K562 (cell line): Measurements from ENCODE around the gene R3HDM2. TPM values are rescaled to one million over a fixed set of nuclear protein-coding genes. Genes with fewer than 3 reads are reported as not detected.

Experiments used
- AFF4 ChIP-seq: sonication (generic); formaldehyde crosslinking; IDR thresholded peaks from 2 replicates; pipeline ENCODE4 v1.8.0; 2023; ENCODE audit warnings: mild to moderate bottlenecking, missing genetic modification reagents
- BHLHE40 ChIP-seq: IDR thresholded peaks from 2 replicates; pipeline ENCODE4 v1.6.1; 2011; ENCODE audit warnings: low read length, improper control_type of control experiment
- CBX8 ChIP-seq: fragments of 200-600 bp; sonication (generic); IDR thresholded peaks from 2 replicates; pipeline ENCODE4 v1.6.1; 2012; ENCODE audit warnings: borderline replicate concordance, mixed run types, low read depth, mild to moderate bottlenecking, moderate library complexity, mixed read lengths, low read length, control low read depth, inconsistent platforms; ENCODE audit not compliant: poor library complexity, severe bottlenecking; ENCODE audit errors: extremely low read depth
- GMEB1 ChIP-seq: fragments of 250-450 bp; sonication (Bioruptor Pico); IDR thresholded peaks from 2 replicates; pipeline ENCODE4 v1.4.0; 2020; ENCODE audit warnings: mild to moderate bottlenecking
- KLF1 ChIP-seq: fragments of 450-650 bp; IDR thresholded peaks from 2 replicates; pipeline ENCODE4 v1.6.1; 2016; ENCODE audit warnings: missing genetic modification characterization, missing compliant biosample characterization
- KLF13 ChIP-seq: fragments of 450-650 bp; IDR thresholded peaks from 2 replicates; pipeline ENCODE4 v1.6.1; 2016; ENCODE audit warnings: missing genetic modification characterization, low read depth, mild to moderate bottlenecking, missing compliant biosample characterization, moderate library complexity, borderline replicate concordance
- POLR2A ChIP-seq: fragments of 450-650 bp; conservative IDR thresholded peaks from 2 replicates; pipeline ENCODE4 v1.6.1; 2016
- PRMT5 ChIP-seq: sonication (generic); formaldehyde crosslinking; IDR thresholded peaks from 2 replicates; pipeline ENCODE4 v1.5.0; 2020; ENCODE audit warnings: missing genetic modification reagents
- TCF15 ChIP-seq: fragments of 250-450 bp; sonication (Bioruptor Pico); IDR thresholded peaks from 2 replicates; pipeline ENCODE4 v1.8.0; 2022; ENCODE audit warnings: moderate library complexity, mild to moderate bottlenecking, inconsistent platforms
- TCF3 ChIP-seq: sonication (generic); formaldehyde crosslinking; IDR thresholded peaks from 2 replicates; pipeline ENCODE4 v1.4.0; 2020; ENCODE audit warnings: mild to moderate bottlenecking, missing genetic modification reagents
- ZBTB7A ChIP-seq: IDR thresholded peaks from 2 replicates; pipeline ENCODE4 v1.6.1; 2011; ENCODE audit warnings: low read depth, mild to moderate bottlenecking, low read length, moderate library complexity, borderline replicate concordance; ENCODE audit not compliant: control insufficient read depth
- ZBTB9 ChIP-seq: fragments of 450-650 bp; formaldehyde crosslinking; IDR thresholded peaks from 2 replicates; pipeline ENCODE4 v1.4.0; 2020; ENCODE audit warnings: mild to moderate bottlenecking, moderate library complexity
- ZC3H8 ChIP-seq: fragments of 450-650 bp; IDR thresholded peaks from 2 replicates; pipeline ENCODE4 v1.6.1; 2017
- ZKSCAN8 ChIP-seq: fragments of 200-800 bp; sonication (Bioruptor generic); IDR thresholded peaks from 2 replicates; pipeline ENCODE4 v1.6.1; 2016; ENCODE audit warnings: missing genetic modification characterization, missing compliant biosample characterization
- ZNF12 ChIP-seq: sonication (generic); formaldehyde crosslinking; IDR thresholded peaks from 2 replicates; pipeline ENCODE4 v1.4.0; 2020; ENCODE audit warnings: mild to moderate bottlenecking, missing genetic modification reagents
- ZNF212 ChIP-seq: fragments of 450-650 bp; formaldehyde crosslinking; IDR thresholded peaks from 2 replicates; pipeline ENCODE4 v1.4.0; 2020; ENCODE audit warnings: mild to moderate bottlenecking
- ZNF263 ChIP-seq: sonication (generic); formaldehyde crosslinking; IDR thresholded peaks from 2 replicates; pipeline ENCODE4 v1.8.0; 2022; ENCODE audit warnings: mild to moderate bottlenecking, missing genetic modification reagents, borderline replicate concordance
- ZNF431 ChIP-seq: sonication (generic); formaldehyde crosslinking; IDR thresholded peaks from 2 replicates; pipeline ENCODE4 v1.8.0; 2022; ENCODE audit warnings: mild to moderate bottlenecking, missing genetic modification reagents
- ZNF589 ChIP-seq: fragments of 200-800 bp; sonication (Bioruptor generic); IDR thresholded peaks from 2 replicates; pipeline ENCODE4 v1.6.1; 2016; ENCODE audit warnings: low read depth, missing genetic modification characterization, missing compliant biosample characterization
- polyA plus RNA-seq, 8 experiments: library from polyadenylated mRNA; depleted of rRNA in 4 of 8; stranded (reverse) in 5 of 8; unstranded in 3 of 8; fragments of >200 nt; fragmentation: Nextera tagmentation in 2 of 8; fragmentation: Illumina TruSeq in 1 of 8; extraction: Ambion mirVana in 2 of 8; extraction: Trizol in 1 of 8; gene quantifications; 2 replicates each; pipeline versions ENCODE4 v1.2.1 to v1.2.3, GENCODE V29; 2011 to 2014; ENCODE audit warnings: inconsistent platforms in 1 of 8, missing spikeins in 1 of 8
- total RNA-seq, 7 experiments: library from RNA; depleted of rRNA in 6 of 7; stranded (reverse); fragments of >200 nt in 6 of 7; fragmentation: Illumina TruSeq in 2 of 7; extraction: Trizol in 2 of 7; gene quantifications; 2 replicates each; pipeline versions ENCODE4 v1.2.1 to v1.2.3, GENCODE V29; 2011 to 2021; ENCODE audit warnings: low replicate concordance in 1 of 7

Gene R3HDM2
- total and polyA plus RNA-seq, 9 of the 15 experiments (the other 6 are each of a cell fraction or from before 2014, with no cell fraction given) = 3.3 to 18.8 (median 9.0) TPM

- TF ChIP-seq AFF4 (CRISPR knock-in tag) = peak; percentile 29; the same call in 1 of the 2 replicates
- TF ChIP-seq ZC3H8 = no peak
- peak; percentile 83; the same call in 1 of the 2 replicates for TF ChIP-seq ZBTB9
- TF ChIP-seq ZBTB7A = peak; percentile 62; the same call in 1 of the 2 replicates
- 0 out of 2 replicates have a peak, but pooled peaks have one; percentile 8 for TF ChIP-seq ZNF263 (CRISPR knock-in tag)
- TF ChIP-seq ZNF431 = 0 out of 2 replicates have a peak, but pooled peaks have one; percentile 29
- TF ChIP-seq TCF15 = peak; percentile 86
- TF ChIP-seq PRMT5 (CRISPR knock-in tag) = no peak
- TF ChIP-seq ZNF12 (CRISPR knock-in tag) = no peak
- TF ChIP-seq BHLHE40 = peak; percentile 10; the same call in 1 of the 2 replicates
- TF ChIP-seq KLF1 = peak; percentile 80
- 0 out of 2 replicates have a peak, but pooled peaks have one; percentile 9 for TF ChIP-seq GMEB1 (CRISPR knock-in tag)
- peak; percentile 76 for TF ChIP-seq ZNF589 (CRISPR knock-in tag)
- TF ChIP-seq ZNF212 (CRISPR knock-in tag) = no peak
- TF ChIP-seq TCF3 (CRISPR knock-in tag) = peak; percentile 48
- TF ChIP-seq KLF13 (tag) = peak; percentile 68; the same call in 1 of the 2 replicates
- peak; percentile 79 for TF ChIP-seq ZKSCAN8 (CRISPR knock-in tag)
- TF ChIP-seq POLR2A = 0 out of 2 replicates have a peak, but pooled peaks have one; percentile 58
- TF ChIP-seq CBX8 = no peak
These were observed 23.9 kb upstream of the R3HDM2 start, which contains the start of gene INHBE (continued) for GRCh38 chr12:57454566-57455373.
